Smooth muscle cell of the brain vasculature (primary cell): Measurements from ENCODE around the gene MNT.

ENCODE experiments used
- DNase-seq: peaks from one replicate; pipeline ENCODE4 v3.0.0-alpha.2; 2012; ENCODE audit warnings: low read depth, low spot score

MNT gene

GRCh38 chr17:2416010-2416734 is 15.3 kb upstream of the MNT start:
- DNase-seq: peak; percentile 89

- no peak for DNase-seq
These were observed 14.2 kb upstream of the MNT start for GRCh38 chr17:2415081-2415480.

GRCh38 chr17:2414446-2415064 is 13.7 kb upstream of the MNT start:
- no peak for DNase-seq

- DNase-seq: no peak
These were observed 11.7 kb upstream of the MNT start for GRCh38 chr17:2412561-2413021.

- no peak for DNase-seq
These were observed 10.1 kb upstream of the MNT start for GRCh38 chr17:2410951-2411350.

GRCh38 chr17:2406903-2407790 is 6.3 kb upstream of the MNT start:
- peak; percentile 58 for DNase-seq

GRCh38 chr17:2406271-2406902 is 5.5 kb upstream of the MNT start:
- no peak for DNase-seq

- DNase-seq: peak; percentile 56
These were observed 4.5 kb upstream of the MNT start for GRCh38 chr17:2405247-2405926.

- DNase-seq: no peak
These were observed 2.2 kb upstream of the MNT start for GRCh38 chr17:2403044-2403443.

- DNase-seq: no peak
These were observed 1.7 kb upstream of the MNT start for GRCh38 chr17:2402544-2402943.

GRCh38 chr17:2401426-2402221 is 764 bp upstream of the MNT start:
- peak; percentile 99 for DNase-seq

- no peak for DNase-seq
These were observed 390 bp downstream of the MNT start for GRCh38 chr17:2400474-2400866.

- peak; percentile 87 for DNase-seq
These were observed 1.0 kb downstream of the MNT start for GRCh38 chr17:2399572-2400473.

GRCh38 chr17:2398655-2399571 is 1.9 kb downstream of the MNT start:
- no peak for DNase-seq

- no peak for DNase-seq
These were observed 2.7 kb downstream of the MNT start for GRCh38 chr17:2398182-2398581.

GRCh38 chr17:2397247-2398171 is 3.4 kb downstream of the MNT start:
- DNase-seq: no peak

- peak; percentile 85 for DNase-seq
These were observed 4.2 kb downstream of the MNT start for GRCh38 chr17:2396568-2397246.
